HCT116 (cell line): Measurements from ENCODE around the gene ADIPOR2.

Experiments
- CTCF ChIP-seq, 3 experiments: fragments of 200-600 bp in 1 of 3; sonication (generic) in 1 of 3; IDR thresholded peaks in 2 of 3; conservative IDR thresholded peaks in 1 of 3; 2 replicates each; pipeline ENCODE4 v1.5.1; 2012 to 2017; ENCODE audit warnings: low read depth in 2 of 3, low read length in 2 of 3, antibody characterized with exemption in 1 of 3, borderline replicate concordance in 1 of 3, control low read depth in 1 of 3, mild to moderate bottlenecking in 1 of 3, mixed read lengths in 1 of 3, mixed run types in 1 of 3, moderate library complexity in 1 of 3; ENCODE audit not compliant: insufficient read depth in 1 of 3
- POLR2A ChIP-seq: IDR thresholded peaks from 2 replicates; pipeline ENCODE4 v1.7.0; 2011; ENCODE audit warnings: borderline replicate concordance; ENCODE audit not compliant: insufficient read depth, insufficient read length; ENCODE audit errors: extremely low read depth
- SIN3A ChIP-seq: IDR thresholded peaks from 2 replicates; pipeline ENCODE4 v1.6.1; 2012; ENCODE audit warnings: low read depth
- SP1 ChIP-seq: IDR thresholded peaks from 2 replicates; pipeline ENCODE4 v1.6.1; 2012; ENCODE audit warnings: low read depth
- YY1 ChIP-seq: IDR thresholded peaks from 2 replicates; pipeline ENCODE4 v1.6.1; 2011; ENCODE audit warnings: low read length, low read depth, moderate library complexity, mild to moderate bottlenecking; ENCODE audit not compliant: insufficient replicate concordance; ENCODE audit errors: extremely low read depth

- no peak for TF ChIP-seq CTCF (IDR thresholded peaks at IDR 0.05 in 2 of 3, conservative IDR thresholded peaks at IDR 0.05 in 1 of 3; ENCODE audit: borderline replicate concordance in 1 of 3, insufficient read depth in 1 of 3, low read depth in 2 of 3, low read length in 2 of 3)
- TF ChIP-seq YY1 = no peak
- TF ChIP-seq SIN3A = no peak
- TF ChIP-seq SP1 = no peak
- no peak for TF ChIP-seq POLR2A
These were observed 43.6 kb upstream of the ADIPOR2 start for GRCh38 chr12:1647285-1647669.
